Choroid plexus epithelial cell (primary cell): ENCODE results near the gene MCOLN3.

Experiments
- DNase-seq: peaks from one replicate; pipeline ENCODE4 v3.0.0-alpha.2; 2010; ENCODE audit warnings: low read depth
- H3K4me3 ChIP-seq: 2 replicates; pipeline ENCODE4 v1.5.1; 2011; ENCODE audit warnings: low read depth, mild to moderate bottlenecking, control low read depth, low read length, moderate library complexity
- CTCF ChIP-seq: conservative IDR thresholded peaks from 2 replicates; pipeline ENCODE4 v1.5.1; 2011; ENCODE audit warnings: low read depth, mild to moderate bottlenecking, control low read depth, inconsistent platforms, low read length, moderate library complexity

MCOLN3 gene

GRCh38 chr1:85054664-85055063 is 6.4 kb upstream of the MCOLN3 start:
- no peak for DNase-seq
- no peak for TF ChIP-seq CTCF
- H3K4me3 ChIP-seq, result no peak overlapping the region

DNA sequence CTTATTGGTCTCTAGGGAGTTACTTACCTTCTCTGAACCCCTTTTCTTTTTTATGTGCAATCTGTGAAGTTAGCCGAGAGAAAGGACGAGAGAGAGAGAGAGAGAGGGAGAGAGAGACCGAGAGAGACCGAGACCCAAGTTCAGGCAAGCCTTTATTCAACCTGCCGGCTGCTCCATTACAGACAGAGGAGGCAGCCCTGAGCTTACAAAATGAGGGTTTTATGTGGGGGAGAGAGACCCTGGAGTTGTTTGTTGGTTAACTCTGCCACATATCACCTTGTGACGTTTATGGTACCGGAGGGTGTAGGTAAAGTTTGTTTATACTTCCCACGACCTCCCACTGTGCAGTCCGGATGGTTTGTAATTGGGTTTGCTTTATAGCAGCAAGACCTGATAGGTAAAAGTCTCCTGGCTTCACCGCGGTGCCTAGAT is 1.5 kb upstream of the MCOLN3 start:
- DNase-seq, result no peak
- TF ChIP-seq CTCF, result no peak
- no peak overlapping the region for H3K4me3 ChIP-seq

GRCh38 chr1:85047472-85048295 is 616 bp downstream of the MCOLN3 start:
- H3K4me3 ChIP-seq, result peak overlapping the region; percentile 42
- TF ChIP-seq CTCF, result no peak
- DNase-seq, result no peak

GRCh38 chr1:85047144-85047471 is 1.2 kb downstream of the MCOLN3 start:
- DNase-seq, result no peak
- H3K4me3 ChIP-seq, result no peak overlapping the region
- no peak for TF ChIP-seq CTCF

DNA sequence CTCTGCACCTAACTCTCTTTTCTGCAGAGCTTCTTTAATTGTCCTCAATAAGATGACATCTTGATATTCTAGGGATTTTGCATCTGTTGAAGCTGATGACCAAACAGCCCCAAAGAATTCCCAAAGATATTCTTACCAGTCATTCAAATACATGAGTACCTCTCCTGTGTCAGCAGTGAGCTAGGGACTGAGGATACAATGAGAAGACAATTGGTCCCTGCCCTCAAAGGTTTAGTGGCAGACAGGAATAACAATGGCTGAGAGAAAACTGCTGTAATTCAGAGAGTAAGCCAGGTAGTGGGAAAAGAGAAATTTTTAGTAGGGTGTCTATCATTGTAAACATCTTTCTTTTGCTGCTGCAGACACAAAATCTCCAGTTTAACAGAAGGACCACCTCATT is 5.9 kb downstream of the MCOLN3 start:
- no peak for TF ChIP-seq CTCF
- no peak for DNase-seq
- H3K4me3 ChIP-seq, result no peak overlapping the region

- no peak for DNase-seq
- H3K4me3 ChIP-seq, result no peak overlapping the region
- TF ChIP-seq CTCF, result no peak
Observed at GRCh38 chr1:85041793-85042192, 6.5 kb downstream of the MCOLN3 start.

DNA sequence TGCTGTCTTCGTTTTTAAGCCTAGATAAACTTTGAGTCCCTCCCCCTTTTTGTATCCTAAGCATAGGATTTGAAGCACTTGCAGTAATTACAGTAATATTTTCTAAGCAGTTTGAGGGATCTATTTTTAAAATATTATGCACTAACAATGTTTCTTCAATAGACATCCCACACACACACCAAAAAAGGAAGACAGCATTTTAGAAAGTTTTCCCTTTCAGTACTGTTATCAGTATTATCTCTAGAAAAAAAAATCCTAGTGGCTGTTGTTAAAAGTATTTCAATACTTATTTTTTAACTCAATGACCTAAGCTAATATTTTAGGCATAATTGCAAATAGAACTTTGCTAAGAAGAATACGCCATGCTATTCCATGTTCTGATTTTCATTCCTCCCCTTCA is 15.1 kb downstream of the MCOLN3 start:
- TF ChIP-seq CTCF, result no peak
- H3K4me3 ChIP-seq, result no peak overlapping the region
- DNase-seq, result no peak
